Stimulated activated naive CD4-positive, alpha-beta T cell (primary cell): ENCODE measurements around the gene ATRN.

Source experiments
- DNase-seq, 6 experiments: peaks; one replicate each; lab custom pipeline; 2025; lab: John Stamatoyannopoulos, UW

The ATRN gene

DNA sequence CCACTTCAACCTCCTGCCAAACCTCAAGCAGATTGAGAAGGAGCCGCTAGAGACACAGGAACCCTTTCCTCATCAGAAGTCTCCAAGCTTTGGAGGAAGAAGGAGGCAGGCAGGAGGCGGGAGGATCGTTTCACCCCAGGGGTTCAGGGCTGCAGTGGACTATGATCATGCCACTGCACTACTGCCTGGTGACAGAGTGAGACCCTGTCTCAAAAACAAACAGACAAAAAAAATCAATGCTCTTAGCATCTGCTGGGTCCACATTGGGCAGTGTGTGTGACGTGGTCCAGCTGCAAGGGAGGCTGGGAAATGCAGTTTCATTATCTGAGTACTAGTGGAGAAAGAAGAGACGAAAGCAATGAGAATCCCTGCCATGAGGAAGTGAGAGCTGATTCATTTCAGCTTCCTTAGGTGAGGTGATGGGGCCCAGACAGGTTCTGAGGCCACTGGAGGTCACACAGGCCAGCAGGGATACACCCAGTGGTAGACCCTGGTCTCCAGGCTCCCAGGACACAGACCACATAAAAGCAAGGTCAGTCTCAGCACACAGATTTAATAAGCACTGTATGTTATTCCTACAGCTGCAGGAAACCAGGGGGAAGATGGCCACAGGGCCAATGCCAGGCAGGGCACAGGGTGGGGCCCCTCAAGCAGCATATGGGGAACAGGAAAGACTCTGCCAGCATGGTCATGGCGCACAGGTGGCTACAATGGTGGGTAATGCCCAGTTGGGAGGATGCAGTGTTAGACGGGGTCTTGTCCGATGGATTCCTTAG lies 188.1 kb downstream of the ATRN start:
- no peak for DNase-seq

DNA sequence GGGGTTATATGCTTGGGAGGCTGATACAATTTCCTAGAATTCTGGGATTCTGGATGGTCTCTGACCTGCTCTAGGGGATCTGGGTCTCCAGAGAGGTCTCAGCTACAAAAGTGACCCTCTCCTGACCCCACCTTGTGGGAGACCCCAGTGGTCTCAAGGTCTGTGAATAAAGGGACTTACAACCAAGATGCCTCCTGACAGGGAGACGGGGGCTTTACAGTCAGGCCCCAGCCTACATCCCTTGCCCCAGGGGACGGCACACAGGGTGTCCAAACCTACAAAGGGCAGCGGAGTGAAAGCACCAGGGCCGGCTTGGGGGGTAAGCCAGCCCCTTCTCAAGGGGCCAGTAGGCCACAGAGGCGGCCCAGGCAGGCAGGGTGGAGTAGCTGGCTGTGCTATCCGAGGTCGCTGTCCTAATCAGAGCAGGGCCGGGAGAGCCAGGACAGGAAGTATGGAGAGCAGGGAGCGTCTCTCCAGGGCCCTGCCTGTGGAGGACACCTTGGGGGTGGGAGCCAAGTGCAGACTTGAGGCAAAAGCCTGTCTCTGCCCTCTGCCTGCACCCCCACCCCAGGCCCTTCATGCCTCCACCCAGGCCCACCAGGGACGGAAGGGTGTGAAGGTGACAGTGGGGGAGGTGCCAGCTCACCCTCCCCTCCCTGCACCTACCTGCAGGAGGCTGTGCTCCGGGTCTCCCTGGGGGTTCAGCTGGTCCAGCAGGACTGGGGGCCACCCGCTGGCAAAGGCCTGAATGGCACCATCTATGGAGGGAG lies 188.9 kb downstream of the ATRN start:
- DNase-seq = no peak

DNA sequence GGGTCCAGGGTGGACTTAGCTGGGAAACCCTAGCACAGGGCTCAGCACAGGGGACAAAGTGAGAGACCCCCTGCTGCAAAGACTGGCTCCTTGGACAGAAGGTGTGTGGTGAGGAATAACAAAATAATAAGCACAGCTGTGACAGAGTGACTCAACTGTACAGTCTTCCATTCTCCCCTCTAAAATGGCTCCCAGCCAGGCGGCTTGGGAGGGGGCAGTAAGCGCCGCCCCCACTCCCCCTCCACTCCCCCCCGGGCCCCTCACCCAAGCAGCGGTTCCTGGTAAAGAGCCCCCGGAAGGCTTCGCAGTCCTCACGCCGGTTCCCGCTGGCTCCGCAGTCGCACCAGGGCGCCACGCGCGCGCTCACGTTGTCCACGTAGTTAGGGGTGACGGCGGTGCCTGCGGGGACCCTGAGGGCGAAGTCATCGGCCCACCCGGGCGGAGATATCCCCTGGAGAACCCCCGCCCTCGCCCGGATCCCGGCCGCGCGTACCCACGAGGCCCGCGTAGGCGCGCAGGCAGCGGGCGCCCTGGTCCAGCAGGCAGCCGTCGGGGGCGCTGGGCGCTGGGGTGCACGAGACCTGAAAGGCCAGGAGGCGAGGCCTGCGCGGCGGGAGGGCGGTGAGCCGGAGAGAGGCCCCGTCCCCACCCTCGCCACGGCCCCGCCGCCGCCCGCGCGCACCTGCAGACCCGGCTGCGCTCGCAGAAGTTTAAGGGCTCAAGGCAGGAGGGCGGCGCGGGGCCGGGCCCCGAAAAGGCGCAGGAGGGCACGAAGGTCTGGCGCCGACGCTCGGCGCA lies 189.6 kb downstream of the ATRN start:
- no peak for DNase-seq

DNA sequence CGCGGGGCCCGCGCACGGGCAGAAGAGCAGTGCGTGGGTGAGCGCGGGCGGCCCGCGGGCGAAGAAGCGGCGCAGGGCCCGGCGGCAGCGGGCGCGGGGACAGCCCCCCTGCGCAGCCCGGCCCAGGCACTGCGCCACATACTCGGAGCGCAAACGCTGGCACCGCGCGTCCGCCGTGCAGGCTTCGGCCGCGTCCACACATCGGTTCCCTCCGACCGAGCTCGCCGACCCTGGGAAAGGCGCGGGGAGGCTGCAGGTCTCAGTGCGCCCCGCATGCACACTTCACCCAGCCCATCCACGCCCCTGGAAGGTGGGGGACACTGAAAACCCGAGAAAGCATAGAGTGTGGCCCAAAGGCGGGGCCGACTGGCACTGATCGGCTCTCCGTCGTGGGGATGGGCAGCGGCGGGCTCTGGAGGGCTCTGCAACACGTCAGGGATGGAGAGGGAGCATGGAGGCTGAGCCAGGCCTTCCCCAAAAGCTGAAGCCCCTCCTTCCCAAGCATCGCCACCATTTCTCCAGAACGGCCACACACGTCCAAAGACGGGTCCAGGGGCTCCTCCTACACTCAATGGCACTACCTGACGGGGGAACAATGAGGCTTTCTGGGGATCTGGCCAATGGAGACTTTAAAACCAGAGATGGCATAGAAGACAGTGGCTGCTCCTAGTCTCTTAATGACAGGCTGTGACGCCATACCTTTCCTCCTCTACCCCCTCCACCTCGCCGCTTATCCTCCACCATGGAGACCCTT lies 190.4 kb downstream of the ATRN start:
- no peak for DNase-seq

DNA sequence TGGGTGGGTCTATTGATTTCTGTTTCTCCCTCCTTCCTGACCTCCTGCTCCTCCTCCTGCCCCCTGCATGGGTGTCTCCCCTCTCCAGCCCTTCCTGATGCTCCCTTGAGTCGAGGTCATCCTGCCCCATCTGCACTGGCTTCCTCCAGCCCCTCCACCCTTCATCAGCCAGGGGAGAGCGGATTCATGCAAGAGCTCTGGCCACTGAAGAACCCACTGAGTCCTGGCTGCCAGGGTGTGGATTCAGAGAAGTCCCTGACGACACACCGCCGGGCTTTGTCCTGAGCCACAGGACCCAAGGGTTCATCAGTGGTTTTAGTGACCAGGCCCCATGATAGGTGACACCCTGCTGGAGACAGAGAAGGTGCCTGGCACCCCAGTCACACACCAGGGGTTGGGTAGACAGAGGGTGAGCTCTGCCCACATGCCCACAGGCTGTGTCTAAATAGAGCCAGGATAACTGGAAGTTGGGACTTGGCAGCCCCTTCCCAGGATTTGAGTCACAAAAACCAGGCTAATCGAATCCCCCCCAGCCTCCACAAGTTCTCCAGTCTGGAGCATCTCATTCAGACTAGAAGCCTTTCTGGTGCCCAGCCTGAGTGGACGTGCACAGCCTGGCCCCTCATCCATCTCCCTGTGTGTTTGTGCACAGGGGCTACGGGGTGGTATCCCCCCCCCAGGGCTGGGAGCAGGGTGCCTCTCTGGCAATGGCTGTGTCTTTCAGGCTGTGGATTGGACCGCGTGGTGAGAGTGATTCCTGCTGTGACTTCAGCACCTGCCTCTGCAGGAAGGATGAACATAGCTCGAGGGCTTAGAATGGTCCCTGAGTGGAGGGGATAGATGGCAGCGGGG lies 191.2 kb downstream of the ATRN start:
- DNase-seq = no peak

DNA sequence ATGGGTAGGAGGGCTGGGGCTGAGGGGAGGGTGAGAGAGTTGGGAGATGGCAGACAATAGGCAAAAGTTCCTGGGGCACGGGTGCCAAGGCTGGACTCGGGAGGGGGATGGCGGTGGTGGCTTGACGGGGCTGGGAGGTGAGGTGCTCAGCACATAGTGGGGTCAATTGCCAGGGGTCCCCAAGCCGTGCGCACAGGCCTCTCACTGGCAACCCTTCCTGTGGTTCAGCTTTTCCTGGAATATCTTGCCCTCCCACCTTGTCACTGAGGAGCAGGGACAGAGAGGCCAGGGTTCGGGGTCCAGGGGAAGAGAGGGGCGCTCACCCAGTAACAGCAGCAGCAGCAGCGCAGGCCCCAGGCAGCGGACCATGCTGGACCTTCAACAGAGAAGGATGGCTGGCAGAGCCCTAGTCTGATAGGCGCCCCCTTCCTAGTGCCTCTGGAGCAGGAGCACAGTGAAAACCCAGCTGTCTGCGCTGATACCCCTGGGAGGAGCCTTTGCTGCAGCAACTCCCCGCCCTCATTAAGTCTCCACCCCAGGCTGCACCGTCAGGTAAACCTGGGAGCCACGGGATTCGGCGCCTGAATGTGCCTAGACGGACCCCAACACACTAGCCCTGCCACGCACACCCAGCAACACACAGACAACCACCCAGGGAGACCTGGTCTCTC lies 192.3 kb downstream of the ATRN start, which contains the start of gene GFRA4:
Gene GFRA4, minus strand, starts transcription at position 369 of the 671 bp plus-strand sequence. Its CDS starts 0 bp downstream, at position 369.
- no peak for DNase-seq

DNA sequence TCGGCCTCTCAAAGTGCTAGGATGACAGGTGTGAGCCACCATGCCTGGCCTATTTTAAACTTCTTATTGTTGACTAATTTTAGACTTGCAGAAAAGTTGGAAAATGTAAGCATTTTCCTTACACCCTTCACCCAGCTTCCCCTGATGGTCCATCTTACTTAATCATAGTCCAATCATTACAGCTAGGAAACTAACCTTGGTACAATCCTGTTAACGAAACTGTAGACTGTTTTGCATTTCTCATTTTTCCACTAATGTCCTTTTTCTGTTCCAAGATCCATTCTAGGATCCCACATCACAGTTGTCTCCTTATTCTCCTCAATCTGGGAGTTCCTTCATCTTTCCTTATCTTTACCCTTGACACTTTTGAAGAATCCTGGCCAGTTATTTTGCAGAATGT lies 193.0 kb downstream of the ATRN start:
- DNase-seq = no peak

DNA sequence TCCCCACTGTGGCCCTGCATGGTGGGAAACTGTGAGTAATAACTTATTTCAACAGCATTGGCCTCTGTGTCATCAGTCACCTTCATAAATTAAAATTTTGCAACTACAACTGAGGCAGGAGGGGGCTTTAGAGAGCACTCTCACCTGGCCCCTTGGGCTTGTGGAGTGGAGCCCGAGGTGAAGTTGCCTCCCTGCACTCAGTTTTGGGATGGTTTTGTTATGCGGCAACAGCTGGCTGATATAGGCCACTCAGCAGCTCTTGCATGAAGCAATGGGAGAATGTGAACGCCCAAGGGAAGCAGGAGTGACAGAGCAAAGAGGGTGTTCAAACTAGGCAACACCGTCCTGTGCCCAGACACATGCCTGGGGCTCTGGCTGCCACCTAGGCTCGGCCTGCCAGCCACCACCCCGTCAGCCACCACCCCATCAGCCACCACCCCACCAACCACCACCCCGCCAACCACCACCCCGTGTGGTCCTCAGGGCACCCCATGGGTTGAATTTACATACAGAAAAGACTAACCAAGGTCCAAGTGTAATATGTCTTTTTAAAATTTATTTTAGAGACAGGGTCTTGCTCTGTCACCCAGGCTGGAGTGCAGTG lies 196.7 kb downstream of the ATRN start:
- no peak for DNase-seq

DNA sequence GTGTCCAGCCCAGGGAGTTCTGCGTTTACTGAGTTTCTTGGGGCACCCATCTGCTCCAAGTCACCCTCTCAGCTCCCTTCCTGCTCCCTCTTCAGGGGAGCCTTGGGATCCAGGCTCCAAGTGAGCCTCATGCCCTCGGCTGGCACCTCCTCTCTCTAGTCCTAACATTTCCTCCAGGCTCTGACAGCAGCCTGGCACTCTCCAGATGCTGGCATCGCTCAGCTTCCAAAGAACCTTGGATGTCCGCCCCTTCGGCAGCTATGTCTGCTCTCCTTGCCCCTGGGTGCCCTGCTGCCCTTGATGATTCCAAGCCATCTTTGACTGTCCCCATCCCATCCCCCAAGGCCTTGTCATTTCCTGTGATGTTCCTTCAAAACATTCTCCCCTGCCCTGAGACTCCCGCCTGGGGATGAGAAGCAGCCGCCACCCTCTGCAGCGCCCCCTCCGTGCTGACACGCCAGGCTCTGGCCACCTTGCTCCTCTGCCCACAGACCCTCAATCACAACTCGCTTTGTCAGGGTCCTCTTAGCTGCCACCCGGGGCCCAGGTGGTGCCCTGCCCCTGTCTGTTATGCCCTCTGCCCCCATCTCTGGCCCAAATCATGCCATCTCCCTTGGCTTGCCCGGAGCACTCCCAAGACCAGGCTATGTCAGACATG lies 199.0 kb downstream of the ATRN start:
- DNase-seq = no peak

DNA sequence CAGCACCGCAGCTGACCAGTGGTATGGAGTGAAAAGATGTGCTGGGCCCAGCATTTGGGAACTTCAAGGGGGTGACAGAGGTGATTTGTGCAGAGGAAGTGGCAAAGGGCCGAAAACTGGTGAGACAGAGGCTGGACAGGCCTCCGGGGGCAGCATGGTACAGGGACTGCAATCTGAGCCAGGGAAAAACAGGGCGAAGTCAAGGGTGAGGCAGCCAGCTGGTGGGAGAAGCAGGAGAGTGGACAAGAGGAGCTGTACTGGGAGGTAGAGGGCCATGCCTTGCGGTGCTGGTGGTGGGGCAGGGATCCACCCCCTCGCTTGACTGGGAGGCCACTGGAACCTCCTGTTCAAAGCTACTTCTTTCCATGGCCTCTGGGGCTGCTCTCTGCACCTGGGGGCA lies 199.7 kb downstream of the ATRN start:
- DNase-seq = no peak

DNA sequence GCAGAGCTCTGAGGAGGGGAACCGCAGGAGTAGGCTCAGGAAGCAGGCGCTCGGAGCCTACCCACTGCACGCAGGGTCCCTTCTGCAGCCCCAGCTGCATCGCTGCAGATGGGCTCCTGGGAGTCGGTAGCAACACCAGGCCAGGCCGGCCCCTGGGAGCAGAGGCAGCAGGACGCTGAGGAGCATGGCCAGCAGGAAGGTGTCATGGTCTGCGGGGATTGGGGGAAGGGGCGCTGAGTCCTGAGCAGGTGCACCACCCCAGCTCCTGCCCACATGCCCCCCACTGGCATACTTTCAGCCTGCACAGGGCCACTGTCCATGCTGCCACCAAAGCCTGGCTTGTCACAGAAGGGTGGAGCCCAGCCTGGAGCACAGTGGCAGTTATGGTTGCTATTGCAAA lies 200.1 kb downstream of the ATRN start:
- no peak for DNase-seq

DNA sequence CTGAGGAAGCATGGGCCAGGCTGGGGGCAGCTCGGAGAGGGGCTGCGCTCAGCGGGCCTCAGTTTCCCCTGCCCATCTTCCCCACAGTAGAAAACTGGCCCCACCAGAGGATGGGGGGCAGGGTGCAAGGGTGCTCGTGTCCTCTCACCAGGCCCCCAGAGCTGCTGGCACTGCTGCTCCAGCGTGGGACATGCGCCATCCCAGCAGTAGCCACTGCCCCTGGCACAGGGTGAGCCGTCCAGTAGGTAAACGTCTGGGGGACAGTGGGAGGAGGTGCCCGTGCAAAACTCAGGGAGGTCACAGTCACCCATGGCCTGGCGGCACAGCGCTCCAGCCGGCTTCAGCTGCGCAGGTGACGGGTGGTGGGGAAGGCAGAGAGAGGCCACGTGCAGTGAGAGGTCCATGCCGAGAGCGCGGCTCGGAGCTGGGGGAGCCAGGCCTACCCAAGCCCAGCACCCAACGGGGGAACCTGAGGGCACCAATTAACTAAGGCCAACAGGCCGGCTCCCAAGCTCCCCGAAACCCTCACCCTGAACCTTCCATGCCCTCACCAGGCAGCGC lies 201.2 kb downstream of the ATRN start:
- no peak for DNase-seq

DNA sequence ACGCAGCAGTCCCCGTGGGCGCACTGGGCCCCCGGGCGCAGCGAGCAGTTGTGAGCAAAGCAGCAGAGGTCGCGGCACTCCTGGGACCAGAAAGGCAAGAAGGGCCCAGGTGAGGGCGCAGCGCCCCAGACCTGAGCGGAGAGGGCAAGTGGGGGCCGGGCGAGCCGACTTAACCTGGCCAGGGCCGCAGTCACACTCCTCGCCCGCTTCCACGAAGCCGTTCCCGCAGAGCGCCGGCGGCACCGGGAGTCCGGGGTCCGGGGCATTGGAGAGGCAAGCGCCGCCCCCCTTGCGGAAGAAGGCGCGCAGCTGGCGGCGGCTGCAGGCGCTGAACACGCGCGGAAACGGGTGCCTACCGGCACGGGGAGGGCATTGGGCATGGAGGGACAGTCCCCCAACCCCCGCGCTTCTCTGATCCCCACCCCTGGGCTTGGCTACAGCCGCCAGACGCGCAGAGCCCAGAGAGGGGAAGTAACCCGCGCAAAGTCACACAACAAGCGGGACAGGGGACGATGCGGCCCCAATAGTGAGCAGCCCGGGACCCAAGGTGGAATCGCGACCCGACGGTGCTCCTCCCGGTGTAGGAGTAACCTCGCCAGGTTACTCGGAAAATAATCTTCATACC lies 201.8 kb downstream of the ATRN start:
- DNase-seq = no peak

DNA sequence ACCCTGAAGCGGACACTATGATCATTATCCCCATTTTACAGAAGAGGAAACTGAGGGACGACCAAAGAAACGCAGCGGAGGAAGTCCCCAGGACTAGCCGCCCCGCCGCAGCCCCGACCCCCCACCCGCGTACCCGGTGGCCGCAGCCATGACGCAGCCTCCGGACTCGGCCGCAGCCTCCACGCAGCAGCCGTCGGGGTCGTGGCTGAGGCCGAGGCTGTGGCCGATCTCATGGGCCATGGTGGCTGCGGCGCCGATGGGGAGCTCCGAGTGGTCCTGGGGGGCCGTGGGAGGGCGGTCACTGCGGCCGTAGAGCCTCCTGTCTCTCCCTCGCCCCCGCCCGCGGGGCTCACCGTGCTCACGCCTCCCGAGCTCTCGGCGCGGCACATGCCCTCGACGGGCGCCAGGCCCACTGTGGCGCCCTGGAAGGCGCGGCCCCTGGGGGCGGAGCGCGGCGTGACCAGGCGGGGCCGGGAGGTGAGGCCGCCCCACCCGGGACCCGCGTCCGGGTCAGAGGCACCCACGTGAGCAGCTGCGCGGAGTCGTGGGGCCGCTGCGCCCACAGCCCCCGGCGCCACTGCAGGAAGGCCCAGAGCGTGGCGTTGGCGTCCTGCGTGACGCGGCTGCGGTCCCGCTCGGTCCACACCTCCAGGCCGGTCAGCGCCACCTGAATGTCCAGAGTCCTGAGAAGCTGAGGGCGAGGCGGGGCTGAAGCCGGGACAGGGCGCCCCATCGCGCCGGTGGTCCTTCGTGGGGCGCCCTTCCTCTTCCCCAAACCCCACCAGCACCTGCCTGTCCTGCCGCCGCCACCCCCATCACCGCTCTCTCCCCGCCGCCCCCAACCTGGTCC lies 202.6 kb downstream of the ATRN start:
- no peak for DNase-seq

DNA sequence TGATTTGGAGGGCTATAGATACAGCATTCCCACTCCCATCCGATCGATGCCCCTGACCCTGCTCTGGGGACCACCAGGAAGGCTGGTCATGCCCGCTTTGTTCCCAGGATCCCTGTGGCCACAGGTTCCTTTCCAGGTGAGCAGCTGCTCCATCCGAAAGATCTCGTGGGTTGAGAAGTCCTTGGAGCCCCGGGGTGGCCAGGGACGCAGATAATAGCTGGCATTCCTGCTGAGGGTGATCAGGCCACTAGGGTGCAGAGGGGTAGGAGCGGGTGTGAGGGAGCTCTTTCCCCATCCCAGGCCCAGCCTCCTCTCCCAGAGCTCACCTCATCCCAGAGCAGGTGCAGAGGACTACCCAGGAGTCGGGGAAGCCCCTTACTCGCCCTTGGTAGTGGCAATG lies 203.6 kb downstream of the ATRN start:
- DNase-seq = no peak

DNA sequence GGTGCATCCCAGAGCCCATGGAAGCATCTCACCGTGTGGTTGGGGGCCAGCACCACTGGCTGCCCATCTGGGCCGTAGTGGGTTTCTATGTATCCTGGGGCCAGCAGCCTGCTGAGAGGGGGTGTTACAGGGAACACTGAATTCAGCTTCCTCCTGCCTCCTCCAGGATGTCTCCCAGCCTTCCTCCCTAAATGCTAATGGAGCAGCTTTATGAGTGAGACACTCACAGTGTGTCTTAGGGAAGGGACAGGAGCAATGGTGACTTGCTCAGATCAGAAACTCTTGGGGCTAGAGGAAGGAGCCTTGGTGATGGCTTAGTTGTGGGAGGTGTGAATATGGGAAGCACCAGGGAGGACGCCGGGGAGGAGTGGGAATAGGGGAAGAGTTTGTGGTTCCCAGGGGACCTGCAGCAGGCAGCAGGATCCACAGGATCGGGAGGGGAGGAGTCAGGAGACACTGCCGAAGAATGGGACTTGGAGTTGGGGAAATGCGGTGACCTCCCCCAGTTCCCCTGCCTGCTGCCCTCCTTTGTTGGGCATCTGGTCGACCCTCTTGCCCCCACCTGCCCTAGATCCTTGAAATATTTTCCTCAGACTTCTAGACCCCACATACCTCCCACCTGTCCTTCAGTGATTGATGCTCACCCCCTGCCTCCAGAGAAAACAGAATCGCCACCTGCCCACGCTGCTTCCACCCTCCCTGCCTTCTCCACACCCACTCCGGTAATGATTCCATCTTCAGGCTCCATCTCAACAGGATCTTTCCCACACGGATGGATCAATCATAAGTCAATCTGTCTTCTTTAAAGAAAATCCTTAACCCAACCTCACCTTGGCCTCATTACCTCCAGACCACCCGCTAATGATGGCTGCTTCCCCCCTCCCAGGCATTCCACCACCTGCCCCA lies 204.4 kb downstream of the ATRN start:
- no peak for DNase-seq

DNA sequence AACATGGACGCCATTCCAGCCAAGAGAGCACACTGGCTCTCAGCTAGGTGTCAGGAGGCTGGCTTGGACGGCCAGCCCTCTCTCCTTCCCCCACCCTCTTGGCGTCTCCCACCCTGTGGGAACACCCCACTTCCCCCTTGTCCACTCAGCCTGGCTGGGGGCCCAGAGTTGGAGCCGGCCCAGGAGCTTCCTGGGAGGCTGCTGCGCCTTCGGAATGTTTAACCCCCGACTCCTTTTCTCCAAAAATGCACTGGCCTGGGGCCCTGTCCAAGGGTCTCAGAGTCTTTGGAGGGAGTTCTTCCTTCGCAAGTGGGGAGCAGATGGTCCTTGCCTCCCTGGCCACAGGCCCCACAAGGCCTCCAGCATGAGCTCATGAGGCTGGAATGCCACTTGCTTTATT lies 206.9 kb downstream of the ATRN start:
- DNase-seq = no peak
